ENCODE results near the gene SEMA5B. TPM values are rescaled to one million over a fixed set of nuclear protein-coding genes. Genes with fewer than 3 reads are reported as not detected.

SEMA5B gene
- total RNA-seq, 2 donors from 2014 or later: 0.40 TPM; not detected in 1

- no peaks in the 10 kb centered on the region for H3K9me3 Mint-ChIP-seq
- no peak for ATAC-seq (replicated peaks)
- no peaks in the 10 kb centered on the region for H3K36me3 Mint-ChIP-seq (ENCODE audit: low read depth)
- no peak overlapping the region for H3K27ac Mint-ChIP-seq
- H3K27me3 Mint-ChIP-seq: peaks cover 60% of the 10 kb centered on the region
- H3K4me1 Mint-ChIP-seq: peaks cover 4% of the 10 kb centered on the region
- no peak overlapping the region for H3K4me3 Mint-ChIP-seq
These were observed 5.5 kb downstream of the SEMA5B start for GRCh38 chr3:123021996-123022510.

GRCh38 chr3:123021388-123021787 lies 6.2 kb downstream of the SEMA5B start:
- Mint-ChIP-seq H3K9me3 (no peaks in the 10 kb centered on the region), H3K4me1 (peaks cover 4% of the 10 kb centered on the region), H3K27ac (no peak overlapping the region), H3K4me3 (no peak overlapping the region), H3K36me3 (ENCODE audit: low read depth) (no peaks in the 10 kb centered on the region), H3K27me3 (peaks cover 57% of the 10 kb centered on the region)
- no peak for ATAC-seq (replicated peaks)

- Mint-ChIP-seq H3K4me1 (no peaks in the 10 kb centered on the region), H3K27me3 (peaks cover 52% of the 10 kb centered on the region), H3K27ac (no peak overlapping the region)
These were observed 6.9 kb downstream of the SEMA5B start for GRCh38 chr3:123020709-123021108.

GRCh38 chr3:123019591-123019990 lies 8.0 kb downstream of the SEMA5B start:
- H3K4me3 Mint-ChIP-seq: no peak overlapping the region
- H3K9me3 Mint-ChIP-seq: no peaks in the 10 kb centered on the region
- H3K36me3 Mint-ChIP-seq (ENCODE audit: low read depth): no peaks in the 10 kb centered on the region
- H3K27me3 Mint-ChIP-seq: peaks cover 46% of the 10 kb centered on the region
- no peaks in the 10 kb centered on the region for H3K4me1 Mint-ChIP-seq
- H3K27ac Mint-ChIP-seq: no peak overlapping the region
- ATAC-seq (replicated peaks): no peak

More at GRCh38 chr3:123020709-123021108, 6.9 kb downstream of the SEMA5B start:
- H3K9me3 Mint-ChIP-seq: no peaks in the 10 kb centered on the region
- ATAC-seq (replicated peaks): no peak
- H3K36me3 Mint-ChIP-seq (ENCODE audit: low read depth): no peaks in the 10 kb centered on the region
- no peak overlapping the region for H3K4me3 Mint-ChIP-seq

GRCh38 chr3:123019161-123019560 lies 8.4 kb downstream of the SEMA5B start:
- Mint-ChIP-seq H3K4me3 (no peak overlapping the region), H3K9me3 (no peaks in the 10 kb centered on the region), H3K4me1 (no peaks in the 10 kb centered on the region), H3K36me3 (ENCODE audit: low read depth) (no peaks in the 10 kb centered on the region), H3K27me3 (peaks cover 42% of the 10 kb centered on the region), H3K27ac (no peak overlapping the region)
- ATAC-seq (replicated peaks): no peak

GRCh38 chr3:123018683-123019082 lies 8.9 kb downstream of the SEMA5B start:
- Mint-ChIP-seq H3K36me3 (ENCODE audit: low read depth) (no peaks in the 10 kb centered on the region), H3K4me3 (no peak overlapping the region), H3K9me3 (no peaks in the 10 kb centered on the region), H3K4me1 (no peaks in the 10 kb centered on the region), H3K27me3 (peaks cover 38% of the 10 kb centered on the region), H3K27ac (no peak overlapping the region)
- no peak for ATAC-seq (replicated peaks)

- H3K4me1 Mint-ChIP-seq: no peaks in the 10 kb centered on the region
- no peaks in the 10 kb centered on the region for H3K9me3 Mint-ChIP-seq
- ATAC-seq (replicated peaks): no peak
- H3K27ac Mint-ChIP-seq: no peak overlapping the region
- no peaks in the 10 kb centered on the region for H3K36me3 Mint-ChIP-seq (ENCODE audit: low read depth)
- H3K4me3 Mint-ChIP-seq: no peak overlapping the region
- peaks cover 24% of the 10 kb centered on the region for H3K27me3 Mint-ChIP-seq
These were observed 12.0 kb downstream of the SEMA5B start for GRCh38 chr3:123015596-123015995.

- Mint-ChIP-seq H3K4me3 (no peak overlapping the region), H3K27me3 (peaks cover 29% of the 10 kb centered on the region), H3K27ac (no peak overlapping the region)
These were observed 13.7 kb downstream of the SEMA5B start for GRCh38 chr3:123013876-123014275.

GRCh38 chr3:123012652-123013051 lies 14.9 kb downstream of the SEMA5B start:
- H3K27ac Mint-ChIP-seq: no peak overlapping the region
- no peak for ATAC-seq (replicated peaks)

More at GRCh38 chr3:123013876-123014275, 13.7 kb downstream of the SEMA5B start:
- H3K9me3 Mint-ChIP-seq: no peaks in the 10 kb centered on the region
- no peaks in the 10 kb centered on the region for H3K36me3 Mint-ChIP-seq (ENCODE audit: low read depth)
- H3K4me1 Mint-ChIP-seq: no peaks in the 10 kb centered on the region
- no peak for ATAC-seq (replicated peaks)

GRCh38 chr3:123011447-123011846 lies 16.1 kb downstream of the SEMA5B start:
- Mint-ChIP-seq H3K9me3 (no peaks in the 10 kb centered on the region), H3K4me3 (no peak overlapping the region), H3K4me1 (no peaks in the 10 kb centered on the region), H3K36me3 (ENCODE audit: low read depth) (no peaks in the 10 kb centered on the region), H3K27me3 (peaks cover 38% of the 10 kb centered on the region), H3K27ac (no peak overlapping the region)
- ATAC-seq (replicated peaks): no peak

More at GRCh38 chr3:123012652-123013051, 14.9 kb downstream of the SEMA5B start:
- Mint-ChIP-seq H3K4me1 (no peaks in the 10 kb centered on the region), H3K4me3 (no peak overlapping the region), H3K36me3 (ENCODE audit: low read depth) (no peaks in the 10 kb centered on the region), H3K9me3 (no peaks in the 10 kb centered on the region), H3K27me3 (peaks cover 29% of the 10 kb centered on the region)

GRCh38 chr3:123008840-123009239 lies 18.7 kb downstream of the SEMA5B start:
- Mint-ChIP-seq H3K36me3 (ENCODE audit: low read depth) (no peaks in the 10 kb centered on the region), H3K27me3 (peaks cover 52% of the 10 kb centered on the region), H3K9me3 (no peaks in the 10 kb centered on the region), H3K4me3 (no peak overlapping the region), H3K4me1 (no peaks in the 10 kb centered on the region), H3K27ac (no peak overlapping the region)
- no peak for ATAC-seq (replicated peaks)

- no peaks in the 10 kb centered on the region for H3K4me1 Mint-ChIP-seq
- H3K36me3 Mint-ChIP-seq (ENCODE audit: low read depth): no peaks in the 10 kb centered on the region
- peaks cover 59% of the 10 kb centered on the region for H3K27me3 Mint-ChIP-seq
- no peak overlapping the region for H3K27ac Mint-ChIP-seq
- ATAC-seq (replicated peaks): no peak
- no peak overlapping the region for H3K4me3 Mint-ChIP-seq
- H3K9me3 Mint-ChIP-seq: no peaks in the 10 kb centered on the region
These were observed 21.0 kb downstream of the SEMA5B start for GRCh38 chr3:123006609-123007008.

GRCh38 chr3:123005291-123005690 lies 22.3 kb downstream of the SEMA5B start:
- Mint-ChIP-seq H3K4me3 (no peak overlapping the region), H3K27me3 (peaks cover 69% of the 10 kb centered on the region), H3K9me3 (no peaks in the 10 kb centered on the region), H3K27ac (no peak overlapping the region), H3K36me3 (ENCODE audit: low read depth) (no peaks in the 10 kb centered on the region), H3K4me1 (no peaks in the 10 kb centered on the region)
- no peak for ATAC-seq (replicated peaks)

- Mint-ChIP-seq H3K27ac (no peak overlapping the region), H3K4me1 (no peaks in the 10 kb centered on the region), H3K36me3 (ENCODE audit: low read depth) (no peaks in the 10 kb centered on the region), H3K9me3 (no peaks in the 10 kb centered on the region), H3K4me3 (no peak overlapping the region), H3K27me3 (peaks cover 68% of the 10 kb centered on the region)
- no peak for ATAC-seq (replicated peaks)
These were observed 23.2 kb downstream of the SEMA5B start for GRCh38 chr3:123004201-123004918.

GRCh38 chr3:123002749-123003497 lies 24.6 kb downstream of the SEMA5B start:
- H3K9me3 Mint-ChIP-seq: no peaks in the 10 kb centered on the region
- peaks cover 60% of the 10 kb centered on the region for H3K27me3 Mint-ChIP-seq
- H3K4me1 Mint-ChIP-seq: no peaks in the 10 kb centered on the region
- H3K27ac Mint-ChIP-seq: no peak overlapping the region
- H3K4me3 Mint-ChIP-seq: no peak overlapping the region
- no peaks in the 10 kb centered on the region for H3K36me3 Mint-ChIP-seq (ENCODE audit: low read depth)
- peak; percentile 51 for ATAC-seq (replicated peaks)

Measured in activated T-helper 17 cell treated with anti-CD3 and anti-CD28 coated beads, Interleukin-2, amount 50 U/mL, for 72 hours (primary cell).